Ovary (tissue), 9 donors: Measurements from ENCODE around the gene GALK2. TPM values are rescaled to one million over a fixed set of nuclear protein-coding genes. Genes with fewer than 3 reads are reported as not detected.

Experiments used
- DNase-seq, 5 donors: peaks; one replicate each; pipeline ENCODE4 v3.0.0-alpha.2; 2019 to 2020
- H3K27ac ChIP-seq, 2 donors: fragments of 200-600 bp; one replicate each; pipeline versions ENCODE4 v1.5.1 to v1.8.0; 2019 to 2022
- H3K27me3 ChIP-seq: fragments of 200-600 bp; one replicate; pipeline ENCODE4 v1.8.0; 2022
- H3K36me3 ChIP-seq: fragments of 200-600 bp; sonication (generic); one replicate; pipeline ENCODE4 v1.5.1; 2019
- H3K4me1 ChIP-seq: one replicate; pipeline ENCODE4 v1.8.1; 2013; ENCODE audit warnings: mild to moderate bottlenecking, moderate library complexity; ENCODE audit not compliant: insufficient read depth
- H3K4me3 ChIP-seq: fragments of 200-600 bp; sonication (generic); one replicate; pipeline ENCODE4 v1.5.1; 2017
- H3K9me3 ChIP-seq, 2 donors: fragments of 200-600 bp in 1 of 2; sonication (generic) in 1 of 2; one replicate each; pipeline versions ENCODE4 v1.5.1 to v1.8.1; 2013 to 2019; ENCODE audit warnings: mild to moderate bottlenecking in 1 of 2, moderate library complexity in 1 of 2
- EP300 ChIP-seq: sonication (generic); formaldehyde crosslinking; IDR thresholded peaks from one replicate; pipeline ENCODE4 v1.6.1; 2017; ENCODE audit warnings: antibody characterized with exemption
- POLR2A ChIP-seq: fragments of 450-650 bp; IDR thresholded peaks from one replicate; pipeline ENCODE4 v1.6.1; 2017; ENCODE audit warnings: antibody characterized with exemption, mild to moderate bottlenecking, moderate library complexity
- WGBS, 3 donors: extraction: QIAGEN DNeasy Blood & Tissue Kit in 1 of 3; methylation state at CpG; one replicate each; pipeline versions ENCODE4 v1.1.5 to v1.1.7; 2013 to 2017; 5-methylcytosine and 5-hydroxymethylcytosine counted together
- intact Hi-C, 4 donors: fragments of 100-400 bp; cut with DNase I; formaldehyde crosslinking; loops; one replicate each; pipeline versions ENCODE4 v1.11.0 to v1.15.1; 2022 to 2023
- polyA plus RNA-seq, 2 donors: library from polyadenylated mRNA; stranded (reverse); fragments of 200-250 nt in 1 of 2; fragments of 350-450 nt in 1 of 2; fragmentation: Illumina TruSeq in 1 of 2; extraction: RNeasy Lipid Tissue Mini Kit (QIAGEN cat#74804) in 1 of 2; gene quantifications; one replicate each; pipeline ENCODE4 v1.2.3, GENCODE V29; 2013 to 2014
- total RNA-seq, 7 donors: library from RNA; depleted of rRNA in 2 of 7; stranded (reverse); fragments of >200 nt in 2 of 7; fragmentation: NEBNext Ultra II Directional in 3 of 7; extraction: Animal tissue kit (Norgen Biotek cat#: 25700) in 3 of 7; gene quantifications; one replicate each; pipeline versions ENCODE4 v1.1.0 to v1.2.4, GENCODE V29; 2016 to 2023
- TF ChIP-seq, protein P1 (sequence below), 3 donors: fragments of 450-650 bp in 2 of 3; fragments of 200-600 bp in 1 of 3; IDR thresholded peaks; one replicate each; pipeline versions ENCODE4 v1.5.1 to v1.8.0; 2016 to 2022; ENCODE audit warnings: antibody characterized with exemption in 3 of 3, mild to moderate bottlenecking in 1 of 3
- donor health status: DM: no; HTN: no; CAD: no; lungs with moderate emphysema.
- donor health status: DM: no; HTN: no; CAD: no.
- donor health status: Bipolar disorder and iron deficiency.
- donor health status: DM: yes; HTN: yes; CAD: no.
- donor health status: DM: no; HTN: no; CAD: no.
- donor health status: DM: yes; HTN: yes; CAD: no.

The GALK2 gene
- total and polyA plus RNA-seq, 9 donors = 14.4 to 49.2 (median 37.9) TPM

DNA sequence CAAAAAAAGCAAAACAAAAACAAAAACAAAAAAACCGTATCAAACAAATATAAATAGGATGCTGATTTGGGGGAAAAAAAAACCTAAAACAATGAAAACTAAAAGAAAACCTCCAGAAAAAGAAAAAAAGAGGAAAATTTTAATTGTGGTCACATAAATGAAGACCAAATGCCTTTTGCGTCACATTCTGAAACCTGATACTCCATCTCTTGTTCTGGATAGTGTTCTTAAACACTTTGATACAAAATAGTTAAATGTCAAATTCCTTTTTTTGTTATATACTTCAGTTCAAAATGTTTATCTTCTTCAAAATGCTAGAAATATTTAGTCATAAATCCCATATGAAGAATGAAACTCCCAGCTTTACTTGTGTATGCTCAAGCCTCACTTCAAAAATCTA is 45.7 kb upstream of the GALK2 start:
- intact Hi-C loops = no loop called here
- TF ChIP-seq EP300 = no peak
- Histone ChIP-seq H3K27ac (no peak overlapping the region), H3K36me3 (no peaks in the 10 kb centered on the region), H3K4me1 (no peaks in the 10 kb centered on the region), H3K27me3 (no peaks in the 10 kb centered on the region), H3K9me3 (no peaks in the 10 kb centered on the region), H3K4me3 (no peak overlapping the region)
- DNase-seq = no peak
- 53 to 88% (median 58%) methylated on average over 2 of the region's 2 CpGs for WGBS, 3 donors

DNA sequence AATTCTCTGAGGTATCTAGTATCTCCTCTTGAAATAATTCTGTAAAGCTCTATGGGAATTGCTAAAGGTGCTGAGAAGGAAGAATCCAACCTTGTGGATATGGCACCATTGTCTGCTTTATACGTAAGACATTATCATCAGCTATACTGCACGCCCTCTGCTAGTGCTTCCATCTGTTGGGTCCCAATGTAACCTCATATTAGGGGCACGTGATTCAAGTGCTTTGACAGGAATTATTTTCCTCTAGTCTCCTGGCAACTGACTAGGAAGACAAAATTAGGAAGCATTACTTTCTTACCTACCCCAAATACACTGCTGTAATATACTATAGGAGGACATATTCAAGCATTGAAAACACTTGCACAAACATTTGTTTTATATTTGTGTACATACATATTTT is 38.6 kb upstream of the GALK2 start:
- TF ChIP-seq, protein P1, sequence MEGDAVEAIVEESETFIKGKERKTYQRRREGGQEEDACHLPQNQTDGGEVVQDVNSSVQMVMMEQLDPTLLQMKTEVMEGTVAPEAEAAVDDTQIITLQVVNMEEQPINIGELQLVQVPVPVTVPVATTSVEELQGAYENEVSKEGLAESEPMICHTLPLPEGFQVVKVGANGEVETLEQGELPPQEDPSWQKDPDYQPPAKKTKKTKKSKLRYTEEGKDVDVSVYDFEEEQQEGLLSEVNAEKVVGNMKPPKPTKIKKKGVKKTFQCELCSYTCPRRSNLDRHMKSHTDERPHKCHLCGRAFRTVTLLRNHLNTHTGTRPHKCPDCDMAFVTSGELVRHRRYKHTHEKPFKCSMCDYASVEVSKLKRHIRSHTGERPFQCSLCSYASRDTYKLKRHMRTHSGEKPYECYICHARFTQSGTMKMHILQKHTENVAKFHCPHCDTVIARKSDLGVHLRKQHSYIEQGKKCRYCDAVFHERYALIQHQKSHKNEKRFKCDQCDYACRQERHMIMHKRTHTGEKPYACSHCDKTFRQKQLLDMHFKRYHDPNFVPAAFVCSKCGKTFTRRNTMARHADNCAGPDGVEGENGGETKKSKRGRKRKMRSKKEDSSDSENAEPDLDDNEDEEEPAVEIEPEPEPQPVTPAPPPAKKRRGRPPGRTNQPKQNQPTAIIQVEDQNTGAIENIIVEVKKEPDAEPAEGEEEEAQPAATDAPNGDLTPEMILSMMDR (IDR thresholded peaks at IDR 0.05) = no peak
- no peak for TF ChIP-seq POLR2A
- TF ChIP-seq EP300 = no peak
- no peak for DNase-seq
- Histone ChIP-seq H3K9me3 (no peaks in the 10 kb centered on the region), H3K27me3 (no peaks in the 10 kb centered on the region), H3K4me1 (no peaks in the 10 kb centered on the region), H3K4me3 (no peak overlapping the region), H3K27ac (no peak overlapping the region), H3K36me3 (no peaks in the 10 kb centered on the region)
- 72 to 78% (median 75%) methylated on average over 3 of the region's 3 CpGs for WGBS, 3 donors
- intact Hi-C loops = loop anchor here in 1 of 4 donors (10.0 kb wide), 1 partner anchor 267 kb away; no protein-coding TSS in a partner anchor

DNA sequence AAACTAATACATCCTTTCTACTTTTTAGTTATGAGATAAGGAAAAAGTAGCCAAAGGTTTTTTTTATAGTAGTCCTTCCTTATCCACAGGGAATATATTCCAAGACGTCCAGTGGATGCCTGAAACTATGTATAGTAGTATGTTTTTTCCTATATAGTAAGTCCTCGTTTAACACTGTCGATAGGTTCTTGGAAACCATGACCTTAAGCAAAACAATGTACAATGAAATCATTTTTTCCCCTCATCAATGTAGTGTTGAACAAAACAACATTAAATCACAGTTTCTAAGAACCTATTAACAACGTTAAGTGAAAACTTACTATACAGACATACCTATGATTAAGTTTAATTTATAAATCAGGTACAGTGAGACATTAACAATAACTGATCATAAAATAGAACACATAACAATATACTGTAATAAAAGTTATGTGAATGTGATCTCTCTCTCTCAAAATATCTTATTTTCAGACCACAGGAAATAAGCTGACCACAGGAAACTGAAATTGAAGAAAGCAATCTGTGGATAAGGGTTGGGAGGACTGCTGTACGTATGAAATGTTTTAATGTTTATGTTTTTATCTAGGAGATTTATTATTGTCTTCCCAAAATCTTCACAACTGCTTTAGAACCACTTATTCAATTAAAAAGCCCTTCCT is 35.2 kb upstream of the GALK2 start:
- Histone ChIP-seq H3K4me3 (no peak overlapping the region), H3K36me3 (no peaks in the 10 kb centered on the region), H3K9me3 (no peaks in the 10 kb centered on the region), H3K27ac (no peak overlapping the region), H3K4me1 (no peaks in the 10 kb centered on the region), H3K27me3 (no peaks in the 10 kb centered on the region)
- no peak for DNase-seq
- intact Hi-C loops = loop anchor here in 1 of 4 donors (10.0 kb wide), 1 partner anchor 270 kb away; no protein-coding TSS in a partner anchor
- WGBS, 3 donors = 53 to 63% (median 60%) methylated on average over 5 of the region's 5 CpGs
- TF ChIP-seq POLR2A = no peak
- TF ChIP-seq EP300 = no peak
- TF ChIP-seq, protein P1 (IDR thresholded peaks at IDR 0.05) = no peak

DNA sequence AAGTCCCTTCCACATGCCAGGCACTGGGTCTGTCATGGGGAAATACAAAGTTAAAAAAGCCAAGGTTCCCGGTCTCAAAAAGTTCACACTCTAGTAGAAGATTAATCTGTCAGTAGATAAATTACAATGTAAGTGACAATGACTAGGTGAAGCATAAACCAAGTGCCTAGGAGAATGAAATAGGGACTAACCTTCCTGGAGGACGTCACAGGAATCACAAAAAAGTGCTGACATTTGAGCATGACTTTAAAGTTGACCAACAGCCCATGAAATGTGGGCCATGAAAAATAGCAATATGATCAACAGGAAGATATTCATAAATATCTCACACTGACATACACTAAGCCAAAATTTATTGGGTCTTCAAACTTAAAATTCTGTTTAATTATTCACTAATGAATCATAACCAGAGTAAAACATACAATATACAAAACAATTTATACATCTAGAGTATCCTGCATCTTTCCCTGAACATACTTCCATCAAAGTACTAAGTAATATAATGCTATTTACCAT is 34.6 kb upstream of the GALK2 start:
- intact Hi-C loops = loop anchor here in 1 of 4 donors (10.0 kb wide), 1 partner anchor 271 kb away; no protein-coding TSS in a partner anchor
- H3K4me3 ChIP-seq = no peak overlapping the region
- DNase-seq = no peak
- WGBS, 3 donors = 53 to 76% (median 69%) methylated on average over 2 of the region's 2 CpGs
- H3K27ac ChIP-seq = no peak overlapping the region
- no peaks in the 10 kb centered on the region for H3K4me1 ChIP-seq
- H3K36me3 ChIP-seq = no peaks in the 10 kb centered on the region
- TF ChIP-seq, protein P1 (IDR thresholded peaks at IDR 0.05) = no peak
- no peak for TF ChIP-seq EP300
- TF ChIP-seq POLR2A = no peak
- no peaks in the 10 kb centered on the region for H3K27me3 ChIP-seq
- no peaks in the 10 kb centered on the region for H3K9me3 ChIP-seq

DNA sequence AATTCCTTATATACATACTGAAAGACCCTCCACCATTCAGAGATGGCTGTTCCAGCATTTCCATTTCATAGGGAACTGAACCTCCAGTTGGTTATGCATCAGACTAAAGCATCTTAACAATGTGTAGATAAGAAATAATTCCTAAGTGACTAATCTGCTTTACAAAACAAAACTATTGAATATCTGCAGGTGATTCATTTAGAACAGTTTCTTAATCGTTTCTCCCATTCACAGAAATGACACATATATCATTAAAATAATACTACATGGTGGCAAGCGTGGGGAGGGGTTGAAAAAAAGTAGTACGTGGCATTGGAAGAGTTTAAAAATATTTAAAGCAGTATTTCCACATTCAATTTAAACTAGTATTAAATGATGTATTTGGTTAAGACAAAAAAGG is 34.1 kb upstream of the GALK2 start:
- WGBS, 3 donors = 65 to 72% (median 67%) methylated on average over 3 of the region's 3 CpGs
- intact Hi-C loops = loop anchor here in 1 of 4 donors (10.0 kb wide), 1 partner anchor 271 kb away; no protein-coding TSS in a partner anchor
- TF ChIP-seq POLR2A = no peak
- TF ChIP-seq, protein P1 (IDR thresholded peaks at IDR 0.05) = no peak
- no peak for TF ChIP-seq EP300
- Histone ChIP-seq H3K27ac (no peak overlapping the region), H3K9me3 (no peaks in the 10 kb centered on the region), H3K4me3 (no peak overlapping the region), H3K36me3 (no peaks in the 10 kb centered on the region), H3K27me3 (no peaks in the 10 kb centered on the region), H3K4me1 (no peaks in the 10 kb centered on the region)
- DNase-seq = no peak
